HG03354 (cell line): ENCODE measurements around the gene STARD4.

Experiments used
- ATAC-seq: cut with Tn5 transposase; IDR thresholded peaks from one replicate; pipeline ENCODE4 v1.9.1; 2021; ENCODE audit warnings: mild to moderate bottlenecking; ENCODE audit not compliant: unreplicated experiment, poor library complexity, severe bottlenecking

STARD4 gene

DNA sequence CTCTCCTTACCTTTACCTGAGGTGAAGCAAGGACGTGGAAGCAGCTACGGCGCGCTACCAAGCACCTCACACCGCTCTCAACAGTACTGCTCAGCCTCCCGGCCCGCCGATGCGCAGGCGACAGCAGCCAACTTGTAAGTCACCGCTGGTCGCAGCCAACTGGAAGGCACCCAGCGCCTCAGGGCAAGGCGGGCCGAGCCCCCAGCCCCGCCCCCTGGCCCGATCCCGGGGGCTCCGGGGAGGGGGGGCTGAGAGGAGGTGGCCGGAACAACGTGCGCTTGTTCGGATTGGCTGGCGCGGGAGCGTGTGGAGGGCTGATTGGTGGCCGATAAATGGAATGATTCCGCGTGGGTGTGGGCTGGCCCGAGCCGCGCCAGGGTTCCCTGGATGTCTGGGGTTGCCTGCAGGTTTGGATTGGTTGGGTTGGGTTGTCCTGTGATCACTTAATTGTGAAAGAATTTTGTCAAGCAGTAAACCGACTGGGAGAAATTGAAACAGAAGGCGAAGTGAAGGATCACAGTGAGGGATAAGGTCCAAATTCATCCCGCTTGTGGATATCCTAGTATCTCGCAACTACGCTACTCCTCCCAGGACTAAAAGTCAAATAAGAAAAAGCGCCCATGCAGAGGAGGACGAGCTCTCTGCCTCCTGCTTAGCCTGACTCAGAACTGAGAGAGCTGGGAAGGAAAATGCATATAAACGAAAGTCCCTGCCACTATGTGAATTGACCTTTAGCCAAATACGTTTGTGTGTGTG, at the start of gene STARD4:
Gene STARD4 (minus strand): TSS at position 161 of the 756 bp plus-strand sequence. CDS start 5,102 bp downstream, outside the sequence.
- ATAC-seq = peak; percentile 93

- ATAC-seq = no peak
Observed at GRCh38 chr5:111559680-111560079, 47.3 kb upstream of the STARD4 start.

- ATAC-seq = no peak
Observed at GRCh38 chr5:111557686-111558085, 45.4 kb upstream of the STARD4 start.

GRCh38 chr5:111557111-111557510, 44.8 kb upstream of the STARD4 start:
- ATAC-seq = no peak

GRCh38 chr5:111556501-111556900, 44.2 kb upstream of the STARD4 start:
- ATAC-seq = no peak

GRCh38 chr5:111555760-111556159, 43.4 kb upstream of the STARD4 start:
- no peak for ATAC-seq

- ATAC-seq = no peak
Observed at GRCh38 chr5:111553868-111554267, 41.5 kb upstream of the STARD4 start.

DNA sequence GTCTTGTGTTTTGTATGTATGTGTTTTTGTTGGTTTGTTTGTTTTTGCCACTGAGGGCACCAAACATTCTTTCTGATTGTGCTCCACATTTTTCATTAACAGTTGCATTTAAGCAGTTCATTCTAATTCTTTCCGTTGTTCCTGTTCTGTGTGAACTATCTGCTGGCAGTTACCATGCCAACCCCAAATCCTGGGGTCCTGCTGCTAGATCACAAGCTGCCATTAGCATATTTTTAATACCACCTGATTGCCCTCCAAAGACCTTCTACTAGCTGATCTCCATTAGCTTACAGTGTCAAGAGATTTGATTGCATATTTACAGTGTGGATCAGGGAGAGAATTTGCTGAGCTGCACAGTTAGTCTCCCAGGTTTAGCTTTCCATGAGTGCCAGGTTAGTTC, 40.6 kb upstream of the STARD4 start:
- no peak for ATAC-seq

DNA sequence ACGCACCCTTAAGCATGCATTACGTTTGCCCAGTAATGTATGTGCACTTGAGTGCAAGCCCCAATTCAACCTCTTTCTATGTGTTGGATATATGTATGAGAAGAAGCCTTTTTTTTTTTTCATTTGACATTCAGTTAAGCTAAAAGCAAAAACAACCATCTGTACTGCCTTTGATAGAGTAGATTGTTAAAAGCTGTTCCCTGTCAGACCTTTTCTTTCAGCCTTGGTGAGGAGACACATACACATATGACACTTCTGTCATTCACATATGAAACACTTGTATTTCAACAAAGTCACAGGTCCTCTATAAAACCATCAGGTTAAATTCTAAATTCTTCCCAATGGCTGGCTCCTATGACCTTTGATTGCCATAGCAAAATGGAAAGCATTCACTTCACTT, 40.2 kb upstream of the STARD4 start:
- ATAC-seq = no peak

DNA sequence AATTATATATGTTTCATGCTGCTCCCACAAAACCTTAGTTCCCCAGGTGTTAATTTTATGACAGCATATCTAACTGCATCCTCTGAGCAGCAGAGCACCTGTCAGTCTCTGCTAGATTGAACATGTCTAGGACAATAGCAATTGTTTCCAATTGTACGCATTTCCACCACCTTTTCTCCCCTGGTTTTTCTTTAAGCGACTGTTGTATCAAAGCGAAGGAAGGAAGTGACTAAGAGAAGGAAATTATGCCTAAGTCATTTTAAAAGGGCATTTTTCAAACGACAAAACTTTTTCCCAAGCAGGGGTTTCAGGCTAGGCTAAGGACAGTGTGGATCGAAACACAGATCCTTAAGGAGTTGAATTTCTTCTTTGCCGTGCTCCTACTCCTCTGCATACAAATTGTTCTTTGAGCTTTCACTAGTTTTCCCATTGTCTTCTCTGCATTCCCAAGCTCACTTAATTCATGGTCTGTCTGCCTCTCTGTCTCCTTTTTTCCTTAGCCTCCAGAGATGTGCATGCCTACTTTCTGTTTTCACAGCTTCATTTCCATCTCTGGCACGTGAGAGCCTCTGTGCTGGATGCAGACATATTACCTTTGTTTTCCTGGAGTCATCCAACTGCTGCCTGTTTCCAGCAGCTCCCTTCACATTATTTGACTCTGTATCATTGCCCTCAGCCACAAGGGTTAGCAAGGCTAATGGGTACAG, 39.4 kb upstream of the STARD4 start:
- no peak for ATAC-seq

GRCh38 chr5:111551161-111551560, 38.8 kb upstream of the STARD4 start:
- ATAC-seq = no peak

DNA sequence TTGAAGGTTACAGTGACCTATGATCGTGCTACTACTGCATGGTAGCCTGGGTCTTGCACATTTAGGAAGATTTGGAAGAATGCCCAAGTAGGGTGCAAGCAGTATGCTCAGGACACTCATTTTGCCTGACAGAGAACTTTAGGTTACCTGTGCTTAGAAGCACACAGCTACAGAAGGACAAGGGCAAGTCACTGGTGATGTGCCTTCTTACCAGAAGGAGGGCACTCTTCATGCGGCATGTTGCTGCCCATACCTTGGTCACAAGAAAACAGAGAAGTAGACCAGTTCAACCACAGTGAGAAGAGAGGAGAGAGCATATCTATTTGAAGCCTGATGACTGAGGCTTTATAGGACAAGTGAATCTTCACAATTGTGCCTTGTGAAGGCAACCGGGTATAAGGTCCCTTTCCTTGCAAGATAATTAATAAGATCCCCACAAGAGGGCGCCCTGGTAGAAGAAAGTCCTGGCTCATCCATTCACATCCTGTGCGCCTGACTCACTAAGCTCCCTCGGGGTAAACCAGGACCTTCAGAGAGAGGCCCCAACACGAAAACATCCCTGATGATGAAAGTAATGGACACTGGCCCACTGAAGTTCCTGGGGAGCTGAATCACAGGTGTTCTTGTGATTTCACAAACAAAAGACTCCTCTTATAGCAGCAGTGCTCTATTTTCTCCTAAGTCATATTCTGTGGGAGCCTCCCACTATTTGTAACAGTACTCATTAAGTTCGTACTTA, 38.1 kb upstream of the STARD4 start:
- peak; percentile 94 for ATAC-seq

GRCh38 chr5:111548992-111549649, 36.8 kb upstream of the STARD4 start:
- ATAC-seq = no peak

DNA sequence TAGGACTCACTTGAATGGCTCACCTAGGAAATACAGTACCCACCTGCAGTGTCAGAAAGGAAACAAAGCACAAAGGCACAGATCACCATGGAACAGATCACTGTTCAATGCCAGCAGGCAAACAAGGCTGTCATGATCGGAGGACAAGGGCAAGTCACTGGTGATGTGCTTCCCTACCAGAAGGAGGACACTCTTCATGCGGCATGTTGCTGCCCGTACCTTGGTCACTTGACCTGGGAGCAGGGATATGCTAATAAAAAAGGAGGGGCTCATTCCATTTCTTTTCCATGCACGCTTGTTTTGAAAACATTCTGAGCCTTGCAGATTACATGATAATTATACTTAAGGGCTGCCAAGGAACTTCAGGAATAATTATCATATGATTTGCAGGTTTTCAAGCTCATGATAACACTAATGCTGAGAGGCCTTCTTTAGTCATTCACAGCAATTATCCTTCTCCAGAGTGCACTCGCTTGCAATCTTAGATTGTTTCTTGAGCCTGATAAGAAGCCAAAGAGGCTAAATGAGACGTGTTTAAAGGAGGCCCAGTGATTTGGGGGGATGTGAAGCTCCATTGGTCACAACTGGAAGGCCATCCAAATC, 36.1 kb upstream of the STARD4 start:
- ATAC-seq = no peak

DNA sequence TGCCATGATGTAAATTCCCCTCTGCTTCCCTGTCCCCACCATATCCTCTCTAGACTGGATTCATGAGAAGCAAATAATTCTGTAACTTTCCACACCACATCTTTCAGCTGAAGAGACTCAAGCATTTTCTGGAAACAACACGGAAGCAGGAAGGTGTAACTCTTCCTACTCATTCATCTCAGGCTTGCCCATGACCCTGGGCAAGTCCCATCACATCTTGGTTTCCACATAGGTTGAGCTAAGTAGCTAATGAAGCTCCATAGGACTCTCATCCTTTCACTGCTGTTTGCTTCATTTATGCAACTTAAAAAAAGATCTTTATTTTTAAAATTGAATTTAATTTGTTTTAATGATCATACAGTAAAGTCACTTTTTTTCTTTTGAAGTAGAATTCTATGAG, 32.7 kb upstream of the STARD4 start:
- no peak for ATAC-seq

DNA sequence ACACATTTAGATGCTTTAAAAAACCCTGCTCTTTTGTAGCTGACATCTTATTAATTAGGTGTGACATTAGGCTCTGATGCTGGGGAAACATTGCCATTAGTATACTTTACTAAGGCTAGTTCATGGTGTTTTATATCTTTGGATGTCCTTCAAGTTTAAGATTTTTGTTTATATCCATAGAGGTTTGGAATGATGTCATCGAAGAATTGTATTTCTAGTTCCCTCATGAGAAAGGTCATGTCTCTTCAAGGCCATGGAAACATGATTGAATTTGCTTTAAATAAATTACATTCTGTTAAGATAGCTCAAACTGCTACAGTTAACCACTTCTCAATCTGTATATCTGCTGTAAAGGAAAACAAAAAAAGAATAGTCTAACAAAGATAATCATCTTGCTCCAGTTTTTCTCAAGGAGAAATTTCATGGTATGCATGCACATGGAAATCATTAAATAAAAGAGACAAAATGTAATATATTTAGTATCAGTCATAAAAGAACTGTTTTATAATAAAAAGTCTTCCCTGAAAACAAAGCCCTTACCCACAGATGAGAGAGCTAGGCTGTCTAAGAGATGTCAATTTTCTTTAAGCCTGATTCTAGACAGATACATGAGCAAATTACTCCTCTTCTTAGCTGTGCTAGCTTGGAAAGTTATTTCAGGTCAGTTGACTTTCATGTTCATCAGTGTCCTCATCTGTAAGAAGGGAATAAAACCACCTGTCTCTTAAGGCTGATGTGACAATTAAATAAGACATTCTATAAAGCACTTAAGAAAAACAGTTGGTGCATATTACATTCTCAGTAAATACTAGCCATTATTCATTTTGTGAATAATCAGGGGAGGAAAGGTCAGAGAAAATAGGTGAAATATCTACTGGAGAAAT, 25.0 kb upstream of the STARD4 start:
- ATAC-seq = no peak

DNA sequence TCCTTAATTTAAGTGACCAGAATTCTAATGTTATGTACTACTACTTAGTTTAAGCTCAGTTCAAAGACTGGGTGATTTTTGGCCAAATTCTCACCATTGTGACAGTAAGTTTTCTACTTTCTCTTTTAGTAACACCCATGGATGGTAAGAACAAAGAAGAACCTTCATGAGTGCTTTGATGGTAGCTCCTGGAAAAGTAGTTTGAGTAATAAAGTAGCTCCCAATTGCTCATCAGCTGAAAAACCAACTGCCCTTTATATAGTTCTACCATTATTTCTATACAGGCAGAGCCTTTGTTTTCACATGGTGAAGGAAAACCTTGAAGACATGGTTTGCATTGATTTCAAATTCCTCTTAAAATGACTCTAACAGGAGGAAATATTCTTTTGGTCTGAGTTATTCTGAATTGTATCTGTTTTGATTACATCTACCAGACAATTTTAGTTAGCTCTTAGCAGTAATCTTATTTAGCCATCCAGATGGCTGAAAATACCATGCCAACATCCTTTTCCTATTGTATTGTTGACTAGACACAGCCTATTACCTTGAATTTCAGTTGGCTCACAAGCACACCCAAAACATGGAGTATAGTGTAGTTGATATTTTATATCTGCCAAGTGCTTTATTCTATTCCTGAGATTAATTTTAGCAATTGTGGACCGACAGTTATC, 23.7 kb upstream of the STARD4 start:
- ATAC-seq = no peak

GRCh38 chr5:111532886-111533582, 20.7 kb upstream of the STARD4 start:
- ATAC-seq = no peak
